Stimulated activated effector memory CD8-positive, alpha-beta T cell treated with anti-CD3 and anti-CD28 coated beads, Interleukin-12 subunit alpha, Interleukin-12 subunit beta, amount 100 ng/mL, for 72 hours (primary cell): Measurements from ENCODE around the gene CACNA1B.

Source experiments
- ATAC-seq: fragments of 150-1000 bp; cut with Tn5 transposase; 2 replicates; pipeline ENCODE4 v1.10.0; 2021
- DNase-seq, 2 donors: peaks; one replicate each; pipeline ENCODE4 v3.0.0; 2021 to 2022; ENCODE audit warnings: low spot score in 2 of 2
- H3K27ac Mint-ChIP-seq: one replicate; pipeline ENCODE4 v1.8.0; 2022; ENCODE audit warnings: mild to moderate bottlenecking, mixed read lengths
- H3K36me3 Mint-ChIP-seq: one replicate; pipeline ENCODE4 v1.8.0; 2022; ENCODE audit warnings: mild to moderate bottlenecking, mixed read lengths
- H3K4me1 Mint-ChIP-seq: one replicate; pipeline ENCODE4 v1.8.0; 2022; ENCODE audit warnings: mixed read lengths
- H3K4me3 Mint-ChIP-seq: one replicate; pipeline ENCODE4 v1.8.0; 2022; ENCODE audit warnings: mild to moderate bottlenecking, mixed read lengths
- H3K9me3 Mint-ChIP-seq: one replicate; pipeline ENCODE4 v1.8.0; 2022; ENCODE audit warnings: mixed read lengths

CACNA1B gene

DNA sequence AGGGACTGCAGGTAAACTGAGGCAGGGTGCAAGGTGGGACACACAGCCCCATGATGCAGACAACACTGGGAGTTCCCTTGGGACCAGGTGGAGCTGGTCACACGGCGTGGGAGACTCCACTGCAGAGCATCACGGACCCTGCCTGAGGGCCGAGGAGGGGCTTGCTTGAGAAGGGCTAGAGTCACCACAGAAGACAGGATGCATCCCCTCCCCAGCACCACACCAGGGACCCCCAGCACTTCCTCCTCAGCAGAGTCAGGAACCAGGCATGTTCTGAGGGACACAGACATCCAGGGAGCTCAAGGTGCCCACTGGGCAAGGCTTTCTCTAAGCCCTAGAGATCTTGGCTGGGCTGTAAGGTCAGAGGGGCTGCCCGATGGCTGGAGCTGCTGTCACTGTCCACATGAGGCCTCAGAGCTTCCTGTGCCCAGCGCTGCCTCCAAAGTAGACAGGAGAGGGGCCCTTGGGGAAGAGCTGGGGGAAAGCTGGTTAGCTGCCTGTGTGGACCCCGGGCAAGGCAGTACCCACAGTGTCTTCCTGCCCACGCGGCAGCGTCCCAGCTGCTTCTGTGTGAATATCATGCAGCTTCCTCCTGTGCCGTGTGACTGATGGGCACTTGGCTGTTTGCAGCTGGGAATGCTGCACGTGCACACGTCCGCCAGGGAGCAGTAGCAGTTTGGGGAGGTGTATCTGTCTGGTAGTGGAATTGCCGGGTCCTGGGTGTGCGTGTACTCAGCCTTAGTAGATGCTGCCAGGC is 176.6 kb downstream of the CACNA1B start:
- ATAC-seq: no peak
- Mint-ChIP-seq H3K4me3 (no peak overlapping the region), H3K36me3 (no peaks in the 10 kb centered on the region)

GRCh38 chr9:138057726-138058125 is 180.1 kb downstream of the CACNA1B start:
- Mint-ChIP-seq H3K4me1 (no peaks in the 10 kb centered on the region), H3K27ac (no peak overlapping the region), H3K4me3 (no peak overlapping the region), H3K36me3 (no peaks in the 10 kb centered on the region), H3K9me3 (no peaks in the 10 kb centered on the region)
- ATAC-seq (no peak), DNase-seq (no peak)

More for the DNA sequence above, 176.6 kb downstream of the CACNA1B start:
- Mint-ChIP-seq H3K27ac (no peak overlapping the region), H3K4me1 (no peaks in the 10 kb centered on the region), H3K9me3 (no peaks in the 10 kb centered on the region)
- no peak for DNase-seq

- H3K4me1 Mint-ChIP-seq: no peaks in the 10 kb centered on the region
- H3K36me3 Mint-ChIP-seq: no peaks in the 10 kb centered on the region
- H3K9me3 Mint-ChIP-seq: no peaks in the 10 kb centered on the region
- DNase-seq (no peak), ATAC-seq (no peak)
- no peak overlapping the region for H3K27ac Mint-ChIP-seq
- no peak overlapping the region for H3K4me3 Mint-ChIP-seq
Measured at GRCh38 chr9:138058181-138058580, 180.6 kb downstream of the CACNA1B start.

- Mint-ChIP-seq H3K4me3 (no peak overlapping the region), H3K4me1 (no peaks in the 10 kb centered on the region), H3K9me3 (no peaks in the 10 kb centered on the region), H3K36me3 (no peaks in the 10 kb centered on the region), H3K27ac (no peak overlapping the region)
- no peak for ATAC-seq
- no peak for DNase-seq
Measured at GRCh38 chr9:138059196-138059595, 181.6 kb downstream of the CACNA1B start.

GRCh38 chr9:138060365-138060764 is 182.8 kb downstream of the CACNA1B start:
- DNase-seq: no peak

GRCh38 chr9:138060881-138061280 is 183.3 kb downstream of the CACNA1B start:
- no peaks in the 10 kb centered on the region for H3K9me3 Mint-ChIP-seq
- no peaks in the 10 kb centered on the region for H3K36me3 Mint-ChIP-seq
- no peak overlapping the region for H3K4me3 Mint-ChIP-seq
- no peaks in the 10 kb centered on the region for H3K4me1 Mint-ChIP-seq
- DNase-seq (no peak), ATAC-seq (no peak)
- no peak overlapping the region for H3K27ac Mint-ChIP-seq

More at GRCh38 chr9:138060365-138060764, 182.8 kb downstream of the CACNA1B start:
- H3K9me3 Mint-ChIP-seq: no peaks in the 10 kb centered on the region
- no peak overlapping the region for H3K27ac Mint-ChIP-seq
- no peak for ATAC-seq
- no peaks in the 10 kb centered on the region for H3K4me1 Mint-ChIP-seq
- H3K36me3 Mint-ChIP-seq: no peaks in the 10 kb centered on the region
- H3K4me3 Mint-ChIP-seq: no peak overlapping the region

DNA sequence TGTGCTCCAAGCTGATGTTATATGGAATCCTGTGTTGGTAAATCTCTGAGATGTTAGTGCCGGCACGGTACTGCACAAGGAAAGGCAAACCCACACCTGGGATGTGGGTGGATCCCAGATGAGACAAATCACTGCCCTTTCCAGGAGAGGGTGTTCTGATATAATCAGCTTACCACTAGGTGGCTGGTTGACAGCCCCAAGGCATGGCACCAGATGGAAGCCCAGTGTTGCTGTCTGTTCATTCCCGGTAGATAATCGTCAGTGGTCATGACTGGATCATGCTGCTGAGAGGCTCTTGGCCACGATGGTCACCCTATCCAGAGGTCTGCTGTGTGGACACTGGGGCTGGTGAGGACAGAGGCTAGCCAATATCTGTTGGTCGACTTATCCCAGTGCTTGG is 184.0 kb downstream of the CACNA1B start:
- no peaks in the 10 kb centered on the region for H3K9me3 Mint-ChIP-seq
- no peak overlapping the region for H3K4me3 Mint-ChIP-seq
- no peak for ATAC-seq
- no peak overlapping the region for H3K27ac Mint-ChIP-seq
- no peaks in the 10 kb centered on the region for H3K4me1 Mint-ChIP-seq
- DNase-seq: no peak
- no peaks in the 10 kb centered on the region for H3K36me3 Mint-ChIP-seq

- no peak overlapping the region for H3K4me3 Mint-ChIP-seq
- H3K36me3 Mint-ChIP-seq: no peaks in the 10 kb centered on the region
- DNase-seq: no peak
- no peak overlapping the region for H3K27ac Mint-ChIP-seq
- no peaks in the 10 kb centered on the region for H3K4me1 Mint-ChIP-seq
- no peaks in the 10 kb centered on the region for H3K9me3 Mint-ChIP-seq
- ATAC-seq: no peak
Measured at GRCh38 chr9:138062196-138062595, 184.6 kb downstream of the CACNA1B start.

DNA sequence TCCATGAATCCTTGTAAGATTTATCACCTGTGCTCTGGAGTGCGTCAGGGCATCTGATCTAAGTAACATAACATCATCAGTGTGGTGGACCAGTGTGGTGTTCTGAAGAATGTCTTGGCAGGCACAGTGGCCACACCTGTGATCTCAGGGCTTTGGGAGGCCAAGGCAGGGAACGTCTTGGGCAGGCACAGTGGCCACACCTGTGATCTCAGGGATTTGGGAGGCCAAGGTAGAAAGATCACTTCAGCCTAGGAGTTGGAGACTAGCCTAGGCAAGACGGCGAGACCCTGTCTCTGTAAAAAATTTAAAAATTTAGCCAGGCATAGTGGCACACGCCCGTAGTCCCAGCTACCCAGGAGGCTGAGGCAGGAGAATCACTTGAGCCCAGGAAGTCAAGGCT is 185.5 kb downstream of the CACNA1B start:
- no peaks in the 10 kb centered on the region for H3K9me3 Mint-ChIP-seq
- H3K36me3 Mint-ChIP-seq: no peaks in the 10 kb centered on the region
- no peak overlapping the region for H3K27ac Mint-ChIP-seq
- no peaks in the 10 kb centered on the region for H3K4me1 Mint-ChIP-seq
- no peak for DNase-seq
- no peak for ATAC-seq
- H3K4me3 Mint-ChIP-seq: no peak overlapping the region

GRCh38 chr9:138063785-138064184 is 186.2 kb downstream of the CACNA1B start:
- Mint-ChIP-seq H3K27ac (no peak overlapping the region), H3K4me3 (no peak overlapping the region), H3K4me1 (no peaks in the 10 kb centered on the region), H3K36me3 (no peaks in the 10 kb centered on the region), H3K9me3 (no peaks in the 10 kb centered on the region)
- DNase-seq (no peak), ATAC-seq (no peak)

DNA sequence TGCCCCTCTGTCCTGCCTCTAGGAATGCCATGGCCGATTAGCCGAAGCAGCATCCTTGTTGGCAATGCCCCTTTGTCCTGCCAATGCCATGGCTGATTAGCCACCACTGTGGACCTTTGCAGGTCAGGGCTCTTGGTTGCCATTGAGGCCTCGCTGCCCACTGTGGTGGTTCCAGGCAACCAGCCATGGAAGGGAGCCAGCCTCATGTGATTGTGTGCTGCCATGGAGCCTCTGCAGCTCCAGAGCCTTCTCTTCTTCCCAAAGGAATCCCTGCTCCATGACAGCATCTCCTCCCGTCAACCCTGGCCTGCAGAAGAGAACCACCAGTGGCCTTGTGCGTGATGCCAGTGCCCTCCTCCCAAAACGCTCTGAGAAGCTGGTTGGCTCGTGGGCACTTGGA is 187.0 kb downstream of the CACNA1B start:
- Mint-ChIP-seq H3K4me3 (no peak overlapping the region), H3K4me1 (no peaks in the 10 kb centered on the region), H3K36me3 (no peaks in the 10 kb centered on the region), H3K9me3 (no peaks in the 10 kb centered on the region), H3K27ac (no peak overlapping the region)
- ATAC-seq (no peak), DNase-seq (no peak)

DNA sequence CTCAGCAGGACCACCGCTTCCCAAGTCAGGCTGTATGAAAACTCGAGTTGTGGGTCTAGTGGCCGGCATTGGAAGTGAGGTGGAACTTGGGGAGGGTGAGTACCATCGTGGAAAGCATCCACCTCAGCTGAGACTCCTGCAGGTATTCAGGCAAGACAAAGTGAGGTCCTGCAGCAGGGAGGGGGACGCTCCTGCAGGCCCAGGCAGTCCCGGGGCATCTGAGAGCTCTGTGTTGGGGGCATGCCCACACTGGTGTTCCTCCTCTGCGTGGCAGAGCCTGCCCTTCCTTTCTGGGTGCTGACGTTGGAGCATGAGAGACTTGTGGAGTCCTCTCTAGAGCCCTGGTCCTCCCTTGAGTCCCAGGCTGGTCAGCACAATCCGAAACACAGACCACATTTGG is 187.7 kb downstream of the CACNA1B start:
- DNase-seq (no peak), ATAC-seq (no peak)
- Mint-ChIP-seq H3K36me3 (no peaks in the 10 kb centered on the region), H3K4me1 (no peaks in the 10 kb centered on the region), H3K27ac (no peak overlapping the region), H3K4me3 (no peak overlapping the region), H3K9me3 (no peaks in the 10 kb centered on the region)

DNA sequence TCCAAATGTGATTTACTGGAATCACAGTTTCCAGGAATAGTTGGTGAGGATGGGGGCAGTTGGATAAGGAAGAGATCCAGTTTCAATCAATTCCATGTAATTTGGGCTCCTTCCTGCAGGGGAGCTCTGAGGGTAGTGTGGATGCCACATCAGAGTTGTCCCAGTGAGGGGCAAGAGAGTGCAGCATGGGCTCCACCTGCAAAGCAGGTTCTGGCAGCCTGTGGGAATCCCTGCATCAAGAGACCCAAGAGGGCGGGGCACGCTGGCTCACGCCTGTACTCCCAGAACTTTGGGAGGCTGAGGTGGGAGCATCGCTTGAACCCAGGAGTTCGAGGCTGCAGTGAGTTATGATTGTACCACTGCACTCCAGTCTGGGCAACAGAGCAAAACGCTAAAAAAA is 188.5 kb downstream of the CACNA1B start:
- no peak for ATAC-seq
- Mint-ChIP-seq H3K9me3 (no peaks in the 10 kb centered on the region), H3K36me3 (no peaks in the 10 kb centered on the region), H3K27ac (no peak overlapping the region), H3K4me1 (no peaks in the 10 kb centered on the region), H3K4me3 (no peak overlapping the region)
- DNase-seq: no peak

DNA sequence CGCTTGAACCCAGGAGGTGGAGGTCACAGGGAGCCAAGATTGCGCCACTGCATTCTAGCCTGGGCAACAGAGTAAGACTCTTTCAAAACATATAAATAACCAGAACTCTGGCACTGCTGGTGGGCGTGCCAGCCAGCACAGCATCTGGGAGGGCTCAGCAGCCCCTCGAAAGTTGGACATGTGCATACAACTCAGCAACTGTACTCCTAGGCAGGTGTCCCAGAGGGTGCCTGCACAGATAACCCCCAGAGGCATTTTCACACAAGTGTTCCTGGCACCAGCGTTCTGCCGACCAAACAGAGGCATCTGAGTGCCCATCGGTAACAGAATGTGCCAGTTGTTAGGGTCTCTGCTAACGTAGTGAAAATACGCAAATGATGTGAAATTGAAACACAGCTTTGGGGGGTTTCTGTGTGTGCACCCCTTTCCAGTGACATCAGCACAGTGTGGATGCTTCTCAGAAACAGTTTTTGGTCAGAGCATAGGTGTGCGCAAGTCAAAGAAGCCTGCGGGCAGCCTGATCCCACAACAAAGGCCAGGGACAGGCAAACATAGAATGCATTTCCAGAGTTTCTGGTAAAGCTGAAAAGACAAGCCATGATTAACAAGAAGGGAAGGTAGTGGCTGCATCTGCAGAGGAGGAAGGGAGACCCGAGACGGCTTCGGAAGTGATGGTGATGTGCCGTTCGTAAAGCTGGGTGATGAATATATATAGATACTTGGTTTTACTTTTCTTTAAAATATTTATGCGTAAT is 190.2 kb downstream of the CACNA1B start:
- Mint-ChIP-seq H3K4me3 (no peak overlapping the region), H3K4me1 (no peaks in the 10 kb centered on the region), H3K36me3 (no peaks in the 10 kb centered on the region), H3K27ac (no peak overlapping the region), H3K9me3 (no peaks in the 10 kb centered on the region)
- DNase-seq (no peak), ATAC-seq (no peak)

DNA sequence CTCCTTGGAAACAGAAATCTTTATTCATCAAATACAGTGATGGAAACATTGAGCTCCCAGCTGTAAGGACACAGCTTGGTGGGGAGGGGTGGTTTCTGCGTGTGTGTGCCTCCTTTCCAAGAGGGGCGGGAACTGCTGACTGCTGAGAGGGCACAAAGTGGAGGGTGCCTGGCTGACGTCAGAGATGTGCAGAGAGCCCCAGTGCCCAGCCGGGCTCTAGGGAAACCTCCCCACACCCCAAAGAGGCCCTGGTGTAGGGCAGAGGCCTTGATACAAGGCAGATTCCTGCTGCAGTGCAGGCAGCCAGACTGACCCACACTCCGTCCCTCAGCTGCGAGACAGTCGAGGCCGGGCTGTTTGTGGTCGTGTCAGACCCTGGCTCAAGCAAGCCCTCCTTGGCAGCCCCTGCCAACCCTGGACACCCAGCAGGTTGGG is 191.0 kb downstream of the CACNA1B start:
- Mint-ChIP-seq H3K27ac (no peak overlapping the region), H3K36me3 (no peaks in the 10 kb centered on the region), H3K4me3 (no peak overlapping the region), H3K9me3 (no peaks in the 10 kb centered on the region), H3K4me1 (no peaks in the 10 kb centered on the region)
- ATAC-seq: no peak
- DNase-seq: no peak
